ENCODE measurements around the gene ACER3.

DNA sequence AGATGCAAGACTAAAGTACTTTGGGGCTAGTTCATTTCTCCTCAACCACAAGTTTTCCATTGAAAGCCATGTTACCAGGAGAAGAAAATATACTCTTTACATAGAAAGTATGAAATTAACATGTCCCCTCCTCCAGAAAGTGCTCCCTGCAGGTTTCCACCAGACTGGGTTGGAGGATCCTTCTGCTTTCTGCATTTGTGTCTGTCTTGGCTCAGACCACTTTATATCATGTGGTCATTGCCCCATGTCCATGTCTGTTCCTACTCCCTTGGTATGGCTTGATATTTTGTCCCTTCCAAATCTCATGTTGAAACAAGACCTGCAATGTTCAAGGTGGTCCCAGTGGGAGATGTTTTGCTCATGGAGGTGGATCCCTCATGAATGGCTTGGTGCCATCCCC lies 28.4 kb upstream of the ACER3 start:
- no peak for TF ChIP-seq NFATC4 (CRISPR knock-in tag; IDR thresholded peaks at IDR 0.05)
- TF ChIP-seq, protein P1, sequence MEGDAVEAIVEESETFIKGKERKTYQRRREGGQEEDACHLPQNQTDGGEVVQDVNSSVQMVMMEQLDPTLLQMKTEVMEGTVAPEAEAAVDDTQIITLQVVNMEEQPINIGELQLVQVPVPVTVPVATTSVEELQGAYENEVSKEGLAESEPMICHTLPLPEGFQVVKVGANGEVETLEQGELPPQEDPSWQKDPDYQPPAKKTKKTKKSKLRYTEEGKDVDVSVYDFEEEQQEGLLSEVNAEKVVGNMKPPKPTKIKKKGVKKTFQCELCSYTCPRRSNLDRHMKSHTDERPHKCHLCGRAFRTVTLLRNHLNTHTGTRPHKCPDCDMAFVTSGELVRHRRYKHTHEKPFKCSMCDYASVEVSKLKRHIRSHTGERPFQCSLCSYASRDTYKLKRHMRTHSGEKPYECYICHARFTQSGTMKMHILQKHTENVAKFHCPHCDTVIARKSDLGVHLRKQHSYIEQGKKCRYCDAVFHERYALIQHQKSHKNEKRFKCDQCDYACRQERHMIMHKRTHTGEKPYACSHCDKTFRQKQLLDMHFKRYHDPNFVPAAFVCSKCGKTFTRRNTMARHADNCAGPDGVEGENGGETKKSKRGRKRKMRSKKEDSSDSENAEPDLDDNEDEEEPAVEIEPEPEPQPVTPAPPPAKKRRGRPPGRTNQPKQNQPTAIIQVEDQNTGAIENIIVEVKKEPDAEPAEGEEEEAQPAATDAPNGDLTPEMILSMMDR (IDR thresholded peaks at IDR 0.05) = no peak
- TF ChIP-seq, protein P2, sequence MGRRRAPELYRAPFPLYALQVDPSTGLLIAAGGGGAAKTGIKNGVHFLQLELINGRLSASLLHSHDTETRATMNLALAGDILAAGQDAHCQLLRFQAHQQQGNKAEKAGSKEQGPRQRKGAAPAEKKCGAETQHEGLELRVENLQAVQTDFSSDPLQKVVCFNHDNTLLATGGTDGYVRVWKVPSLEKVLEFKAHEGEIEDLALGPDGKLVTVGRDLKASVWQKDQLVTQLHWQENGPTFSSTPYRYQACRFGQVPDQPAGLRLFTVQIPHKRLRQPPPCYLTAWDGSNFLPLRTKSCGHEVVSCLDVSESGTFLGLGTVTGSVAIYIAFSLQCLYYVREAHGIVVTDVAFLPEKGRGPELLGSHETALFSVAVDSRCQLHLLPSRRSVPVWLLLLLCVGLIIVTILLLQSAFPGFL (CRISPR knock-in tag; IDR thresholded peaks at IDR 0.05; ENCODE audit: borderline replicate concordance) = no peak
- TF ChIP-seq SOX15 (CRISPR knock-in tag; IDR thresholded peaks at IDR 0.05) = no peak
- no peak for TF ChIP-seq CREM (CRISPR knock-in tag; IDR thresholded peaks at IDR 0.05)
- TF ChIP-seq ARID4B (CRISPR knock-in tag; IDR thresholded peaks at IDR 0.05; ENCODE audit: borderline replicate concordance) = no peak
- TF ChIP-seq ATF3 (CRISPR knock-in tag; conservative IDR thresholded peaks at IDR 0.05) = no peak
- TF ChIP-seq, protein P3, sequence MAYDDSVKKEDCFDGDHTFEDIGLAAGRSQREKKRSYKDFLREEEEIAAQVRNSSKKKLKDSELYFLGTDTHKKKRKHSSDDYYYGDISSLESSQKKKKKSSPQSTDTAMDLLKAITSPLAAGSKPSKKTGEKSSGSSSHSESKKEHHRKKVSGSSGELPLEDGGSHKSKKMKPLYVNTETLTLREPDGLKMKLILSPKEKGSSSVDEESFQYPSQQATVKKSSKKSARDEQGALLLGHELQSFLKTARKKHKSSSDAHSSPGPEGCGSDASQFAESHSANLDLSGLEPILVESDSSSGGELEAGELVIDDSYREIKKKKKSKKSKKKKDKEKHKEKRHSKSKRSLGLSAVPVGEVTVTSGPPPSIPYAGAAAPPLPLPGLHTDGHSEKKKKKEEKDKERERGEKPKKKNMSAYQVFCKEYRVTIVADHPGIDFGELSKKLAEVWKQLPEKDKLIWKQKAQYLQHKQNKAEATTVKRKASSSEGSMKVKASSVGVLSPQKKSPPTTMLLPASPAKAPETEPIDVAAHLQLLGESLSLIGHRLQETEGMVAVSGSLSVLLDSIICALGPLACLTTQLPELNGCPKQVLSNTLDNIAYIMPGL (CRISPR knock-in tag; IDR thresholded peaks at IDR 0.05) = no peak
- TF ChIP-seq SMAD3 (CRISPR knock-in tag; IDR thresholded peaks at IDR 0.05; ENCODE audit: borderline replicate concordance) = no peak

Data from WTC11 (cell line).